ENCODE measurements around the gene CFAP70. TPM values are rescaled to one million over a fixed set of nuclear protein-coding genes. Genes with fewer than 3 reads are reported as not detected.

Gene CFAP70
- total RNA-seq, 1 experiment from 2014 or later, result 0.06 TPM

DNA sequence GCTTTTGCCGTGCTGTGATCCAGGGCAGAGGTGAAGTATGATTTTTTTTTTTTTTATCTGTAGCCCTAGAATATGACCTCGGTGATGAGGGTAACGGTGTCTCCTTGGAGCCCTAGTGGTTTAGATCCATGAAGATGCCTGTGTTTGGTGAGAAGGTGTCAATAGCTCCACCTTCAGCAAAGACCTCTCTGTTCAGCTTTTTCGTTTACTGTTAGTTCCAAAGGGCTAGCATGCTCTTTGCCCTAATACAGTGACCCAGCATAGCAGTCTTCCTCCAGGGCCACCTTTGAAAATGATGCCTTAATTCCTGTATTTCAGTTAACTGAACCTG, 105.5 kb downstream of the CFAP70 start:
- no peaks in the 10 kb centered on the region for H3K27me3 ChIP-seq (replicated peaks; ENCODE audit: insufficient read depth, low read depth, low read length, poor library complexity)
- peaks cover 15% of the 10 kb centered on the region for H3K4me1 ChIP-seq (ENCODE audit: insufficient read depth, low read length, poor library complexity, severe bottlenecking)
- POLR2A ChIA-PET (ENCODE audit: low non-redundant PET), result interaction anchor here (0.6 kb wide), 1 partner anchor 491 kb away, joined by 6 read pairs; no protein-coding TSS in a partner anchor
- H3K27ac ChIP-seq (ENCODE audit: low read depth, low read length, poor library complexity, severe bottlenecking), result peak overlapping the region; percentile 88
- H3K4me3 ChIP-seq (ENCODE audit: low read depth, low read length, poor library complexity, severe bottlenecking), result peak overlapping the region; percentile 64
- no peaks in the 10 kb centered on the region for H3K9me3 ChIP-seq (ENCODE audit: low read depth, low read length, poor library complexity, severe bottlenecking)
- TF ChIP-seq, protein P1, sequence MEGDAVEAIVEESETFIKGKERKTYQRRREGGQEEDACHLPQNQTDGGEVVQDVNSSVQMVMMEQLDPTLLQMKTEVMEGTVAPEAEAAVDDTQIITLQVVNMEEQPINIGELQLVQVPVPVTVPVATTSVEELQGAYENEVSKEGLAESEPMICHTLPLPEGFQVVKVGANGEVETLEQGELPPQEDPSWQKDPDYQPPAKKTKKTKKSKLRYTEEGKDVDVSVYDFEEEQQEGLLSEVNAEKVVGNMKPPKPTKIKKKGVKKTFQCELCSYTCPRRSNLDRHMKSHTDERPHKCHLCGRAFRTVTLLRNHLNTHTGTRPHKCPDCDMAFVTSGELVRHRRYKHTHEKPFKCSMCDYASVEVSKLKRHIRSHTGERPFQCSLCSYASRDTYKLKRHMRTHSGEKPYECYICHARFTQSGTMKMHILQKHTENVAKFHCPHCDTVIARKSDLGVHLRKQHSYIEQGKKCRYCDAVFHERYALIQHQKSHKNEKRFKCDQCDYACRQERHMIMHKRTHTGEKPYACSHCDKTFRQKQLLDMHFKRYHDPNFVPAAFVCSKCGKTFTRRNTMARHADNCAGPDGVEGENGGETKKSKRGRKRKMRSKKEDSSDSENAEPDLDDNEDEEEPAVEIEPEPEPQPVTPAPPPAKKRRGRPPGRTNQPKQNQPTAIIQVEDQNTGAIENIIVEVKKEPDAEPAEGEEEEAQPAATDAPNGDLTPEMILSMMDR (conservative IDR thresholded peaks at IDR 0.05; ENCODE audit: low read depth, low read length), result no peak
- TF ChIP-seq EZH2 (IDR thresholded peaks at IDR 0.05; ENCODE audit: borderline replicate concordance, low read depth, low read length, poor library complexity, severe bottlenecking), result no peak
- CTCF ChIA-PET, result no interaction called here
- no peak for DNase-seq (ENCODE audit: low spot score)
- intact Hi-C loops (cut with micrococcal nuclease; ENCODE audit: unreplicated experiment), result no loop called here
- BruUV-seq (replicated peaks), result no TSS peak
- H3K36me3 ChIP-seq (ENCODE audit: insufficient read depth, low read length, poor library complexity, severe bottlenecking), result peaks cover 24% of the 10 kb centered on the region

DNA sequence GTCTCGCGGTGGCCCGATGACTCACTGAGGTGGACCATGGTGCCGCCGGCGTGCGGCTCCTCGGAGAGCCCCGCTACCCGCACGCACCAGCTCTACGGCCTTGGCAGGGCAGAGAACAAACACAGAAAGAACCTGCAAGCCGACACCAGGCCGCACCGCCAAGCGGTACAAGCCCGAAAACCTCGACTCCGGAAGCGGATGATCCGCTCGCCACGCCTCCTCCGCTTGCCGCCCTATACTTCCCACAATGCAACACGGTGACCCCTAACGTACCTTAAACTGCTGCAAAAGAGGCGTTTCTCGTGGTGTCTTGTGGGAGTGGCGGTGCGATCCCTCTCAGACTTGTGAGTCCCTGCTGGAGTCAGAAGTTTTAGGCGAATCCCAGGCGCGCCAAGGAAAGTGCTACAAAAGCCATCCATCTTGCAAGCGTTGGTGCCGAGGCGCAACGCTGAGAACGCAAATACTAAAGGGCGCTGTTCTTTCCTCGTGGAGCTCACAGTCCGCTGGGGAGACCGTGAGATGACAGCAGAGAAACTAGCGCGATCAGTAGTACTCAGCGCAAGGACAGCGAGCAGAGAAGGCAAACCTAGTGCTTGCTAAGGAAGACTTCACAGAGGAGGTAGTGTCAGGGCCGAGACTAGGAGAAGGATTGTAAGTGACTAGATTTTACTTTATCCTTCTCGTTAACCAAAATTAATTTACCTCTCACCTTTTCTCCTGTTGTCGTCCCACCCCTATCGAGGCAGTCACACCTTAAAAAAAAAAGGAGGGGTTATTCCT, 106.0 kb downstream of the CFAP70 start, which contains the start of gene MRPS16:
TSS of gene MRPS16 (minus strand) at position 200 of the 780 bp plus-strand sequence. CDS start at position 38, 162 bp downstream.
- POLR2A ChIA-PET (ENCODE audit: low non-redundant PET), result interaction anchor here (0.6 kb wide), 1 partner anchor 491 kb away, joined by 6 read pairs; no protein-coding TSS in a partner anchor
- TF ChIP-seq EZH2 (IDR thresholded peaks at IDR 0.05; ENCODE audit: borderline replicate concordance, low read depth, low read length, poor library complexity, severe bottlenecking), result no peak
- TF ChIP-seq, protein P1 (conservative IDR thresholded peaks at IDR 0.05; ENCODE audit: low read depth, low read length), result no peak
- H3K4me1 ChIP-seq (ENCODE audit: insufficient read depth, low read length, poor library complexity, severe bottlenecking), result peaks cover 21% of the 10 kb centered on the region
- intact Hi-C loops (cut with micrococcal nuclease; ENCODE audit: unreplicated experiment), result no loop called here
- H3K4me3 ChIP-seq (ENCODE audit: low read depth, low read length, poor library complexity, severe bottlenecking), result peak within 1 kb of the TSS; percentile 64
- H3K36me3 ChIP-seq (ENCODE audit: insufficient read depth, low read length, poor library complexity, severe bottlenecking), result peaks cover 27% of the 10 kb centered on the region
- TSS peak; percentile 82 for BruUV-seq (replicated peaks)
- no peaks in the 10 kb centered on the region for H3K27me3 ChIP-seq (replicated peaks; ENCODE audit: insufficient read depth, low read depth, low read length, poor library complexity)
- DNase-seq (ENCODE audit: low spot score), result peak; percentile 99
- no peaks in the 10 kb centered on the region for H3K9me3 ChIP-seq (ENCODE audit: low read depth, low read length, poor library complexity, severe bottlenecking)
- CTCF ChIA-PET, result no interaction called here
- peak within 1 kb of the TSS; percentile 88 for H3K27ac ChIP-seq (ENCODE audit: low read depth, low read length, poor library complexity, severe bottlenecking)

DNA sequence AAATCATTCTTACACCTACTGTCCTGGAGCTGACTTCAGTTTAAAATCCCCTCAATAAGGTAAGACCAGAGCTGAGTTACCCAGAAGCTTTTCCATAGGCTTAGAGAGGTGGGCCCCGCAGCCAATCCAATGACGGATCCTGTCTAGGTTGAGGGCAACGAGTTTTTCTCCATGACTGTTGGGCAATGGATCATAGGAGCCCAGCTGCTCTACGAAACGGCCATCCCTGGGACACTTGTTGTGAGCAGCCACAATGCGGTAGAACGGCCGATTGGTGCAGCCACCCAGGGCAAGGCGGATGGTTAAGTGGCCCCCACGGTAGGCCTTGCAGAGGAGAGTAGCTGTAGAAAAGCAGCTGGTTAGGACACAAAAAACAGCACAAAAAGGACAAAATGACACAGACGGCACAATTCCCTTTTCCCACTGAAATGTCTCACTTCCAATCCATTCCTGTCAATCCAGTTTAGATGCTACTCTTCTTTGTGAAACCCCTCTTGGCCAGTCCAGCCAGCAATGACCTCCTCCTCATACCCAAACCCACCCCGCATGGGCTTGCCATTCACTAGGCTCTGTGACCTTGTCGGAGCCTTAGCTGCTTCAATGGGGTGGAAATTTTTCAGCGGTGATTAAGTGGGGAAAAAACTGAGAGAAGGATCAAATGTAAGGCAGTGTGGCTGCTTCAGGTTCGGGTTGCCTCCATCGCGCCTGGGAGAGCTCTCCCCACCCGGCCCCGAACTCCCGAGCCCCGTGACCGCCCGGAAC, 106.8 kb downstream of the CFAP70 start:
- intact Hi-C loops (cut with micrococcal nuclease; ENCODE audit: unreplicated experiment), result no loop called here
- POLR2A ChIA-PET (ENCODE audit: low non-redundant PET), result no interaction called here
- CTCF ChIA-PET, result no interaction called here
- TSS peak; percentile 59 for BruUV-seq (replicated peaks)
- peaks cover 22% of the 10 kb centered on the region for H3K4me1 ChIP-seq (ENCODE audit: insufficient read depth, low read length, poor library complexity, severe bottlenecking)
- TF ChIP-seq, protein P1 (conservative IDR thresholded peaks at IDR 0.05; ENCODE audit: low read depth, low read length), result no peak
- no peak for TF ChIP-seq EZH2 (IDR thresholded peaks at IDR 0.05; ENCODE audit: borderline replicate concordance, low read depth, low read length, poor library complexity, severe bottlenecking)
- H3K4me3 ChIP-seq (ENCODE audit: low read depth, low read length, poor library complexity, severe bottlenecking), result peak overlapping the region; percentile 64
- H3K36me3 ChIP-seq (ENCODE audit: insufficient read depth, low read length, poor library complexity, severe bottlenecking), result peaks cover 28% of the 10 kb centered on the region
- peak; percentile 36 for DNase-seq (ENCODE audit: low spot score)
- no peaks in the 10 kb centered on the region for H3K27me3 ChIP-seq (replicated peaks; ENCODE audit: insufficient read depth, low read depth, low read length, poor library complexity)
- H3K27ac ChIP-seq (ENCODE audit: low read depth, low read length, poor library complexity, severe bottlenecking), result peak overlapping the region; percentile 88
- H3K9me3 ChIP-seq (ENCODE audit: low read depth, low read length, poor library complexity, severe bottlenecking), result no peaks in the 10 kb centered on the region
